HG03108 (cell line): ENCODE data around the gene AP3B1.

Experiments
- ATAC-seq: cut with Tn5 transposase; IDR thresholded peaks from one replicate; pipeline ENCODE4 v1.9.1; 2021; ENCODE audit warnings: moderate library complexity; ENCODE audit not compliant: unreplicated experiment

Gene AP3B1

GRCh38 chr5:78008356-78008967 is 286.0 kb downstream of the AP3B1 start:
- no peak for ATAC-seq

DNA sequence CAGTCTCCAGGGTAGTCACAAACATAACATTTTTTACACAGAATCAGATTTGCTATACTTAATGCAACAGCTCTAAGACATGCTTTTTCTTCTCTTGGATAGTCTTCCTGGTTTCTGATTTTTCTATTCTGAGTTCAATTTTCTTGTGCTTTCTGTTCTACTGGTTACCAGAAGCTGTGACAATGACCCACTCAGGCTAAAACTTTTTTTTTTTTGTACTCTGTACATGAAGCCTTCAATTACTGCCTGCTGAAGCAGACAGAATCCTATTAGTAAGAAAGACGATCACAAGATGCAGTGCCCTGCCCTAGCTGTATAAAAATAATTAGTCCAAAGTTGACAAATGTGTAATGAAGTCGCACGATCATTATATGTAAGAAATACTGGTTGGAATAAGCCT is 287.3 kb downstream of the AP3B1 start:
- ATAC-seq = no peak

- no peak for ATAC-seq
Observed at GRCh38 chr5:78006449-78006848, 288.0 kb downstream of the AP3B1 start.

- no peak for ATAC-seq
Observed at GRCh38 chr5:78005021-78005785, 289.3 kb downstream of the AP3B1 start.

DNA sequence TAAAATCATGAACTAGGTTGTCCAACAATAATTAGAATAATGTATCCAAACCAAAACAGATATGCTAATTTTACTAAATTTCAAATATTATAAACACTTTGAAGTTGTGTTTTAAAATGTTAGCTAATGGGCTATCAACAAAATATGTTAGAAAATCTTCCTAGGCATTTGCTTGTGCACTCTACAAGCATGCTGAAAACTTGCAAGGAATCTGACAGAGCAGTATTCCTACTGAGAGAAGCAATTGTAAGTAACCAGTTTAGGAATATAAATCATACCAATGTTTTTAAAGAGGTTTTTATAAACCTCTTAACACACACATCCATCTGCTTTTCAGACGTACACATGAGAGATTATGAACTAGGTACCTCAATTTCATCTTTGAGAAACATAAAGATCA is 289.9 kb downstream of the AP3B1 start:
- ATAC-seq = no peak

- no peak for ATAC-seq
Observed at GRCh38 chr5:78003919-78004318, 290.6 kb downstream of the AP3B1 start.

DNA sequence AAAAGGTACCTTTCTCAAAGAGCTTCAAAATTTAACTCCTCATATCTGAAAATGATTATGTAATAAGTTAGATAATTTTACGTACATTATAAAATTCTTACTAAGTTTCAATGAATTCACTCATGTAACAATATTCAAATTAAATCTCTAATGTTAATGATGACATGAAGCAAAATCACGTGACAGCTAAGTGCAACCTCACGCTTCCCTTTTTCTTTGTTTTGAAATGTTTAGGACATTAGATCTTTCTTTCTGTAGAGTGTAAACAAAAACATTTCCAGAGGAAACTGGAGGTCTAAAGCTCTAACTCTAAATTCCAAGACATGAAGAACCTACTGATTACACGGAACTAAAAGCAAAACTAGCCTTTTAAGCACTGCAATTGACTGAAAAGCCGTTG is 291.0 kb downstream of the AP3B1 start:
- ATAC-seq = no peak

GRCh38 chr5:78002690-78003089 is 291.8 kb downstream of the AP3B1 start:
- ATAC-seq = no peak

DNA sequence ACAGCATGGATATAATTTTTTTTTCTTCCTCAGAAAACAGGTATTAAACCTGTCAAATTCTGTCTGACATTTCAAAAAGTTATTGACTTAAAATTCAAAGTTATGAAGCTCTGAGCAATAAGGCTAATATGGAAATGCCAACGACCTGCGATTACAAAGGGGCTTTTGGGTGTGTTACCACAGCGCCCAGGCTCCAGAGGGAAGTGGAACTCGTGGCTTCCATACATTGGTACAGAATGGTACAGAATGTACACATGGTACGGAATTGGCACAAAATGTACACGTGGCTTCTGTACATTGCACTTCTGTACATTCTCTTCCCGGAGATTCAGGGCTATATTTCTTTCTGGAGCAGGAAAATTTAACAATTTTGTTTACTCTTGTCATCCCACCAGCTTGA is 293.3 kb downstream of the AP3B1 start:
- no peak for ATAC-seq

- no peak for ATAC-seq
Observed at GRCh38 chr5:78000191-78000590, 294.3 kb downstream of the AP3B1 start.

- ATAC-seq = no peak
Observed at GRCh38 chr5:77999399-77999798, 295.1 kb downstream of the AP3B1 start.

GRCh38 chr5:77996943-77997342 is 297.6 kb downstream of the AP3B1 start:
- ATAC-seq = no peak

DNA sequence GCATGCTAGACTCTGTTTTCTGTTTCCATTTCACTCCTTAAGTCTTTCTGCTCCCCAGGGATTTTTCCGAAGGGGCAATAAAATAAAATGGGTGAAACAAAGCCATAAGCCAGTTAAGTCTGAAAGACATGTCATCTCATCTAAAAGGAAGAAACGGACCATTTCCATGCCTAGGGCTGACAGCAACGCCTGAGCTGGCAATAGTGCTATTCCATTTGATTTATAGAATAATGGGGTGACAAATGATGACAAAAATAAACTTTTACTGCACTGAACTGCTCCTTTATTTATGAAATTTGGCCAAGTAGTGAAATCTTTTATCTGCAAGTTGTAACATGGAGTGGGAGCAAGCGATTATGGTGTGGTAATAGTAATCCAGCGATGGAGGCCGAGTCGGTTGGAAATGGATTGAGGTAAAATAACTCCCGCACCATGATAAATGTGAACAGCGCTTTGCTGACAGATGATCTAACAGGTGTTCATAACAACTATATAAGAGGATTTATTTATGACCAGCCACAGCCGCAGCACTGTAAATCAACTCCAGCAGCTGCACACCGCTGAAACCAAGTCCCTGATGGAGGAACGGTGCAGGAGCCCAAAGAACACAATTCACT is 298.6 kb downstream of the AP3B1 start:
- no peak for ATAC-seq

DNA sequence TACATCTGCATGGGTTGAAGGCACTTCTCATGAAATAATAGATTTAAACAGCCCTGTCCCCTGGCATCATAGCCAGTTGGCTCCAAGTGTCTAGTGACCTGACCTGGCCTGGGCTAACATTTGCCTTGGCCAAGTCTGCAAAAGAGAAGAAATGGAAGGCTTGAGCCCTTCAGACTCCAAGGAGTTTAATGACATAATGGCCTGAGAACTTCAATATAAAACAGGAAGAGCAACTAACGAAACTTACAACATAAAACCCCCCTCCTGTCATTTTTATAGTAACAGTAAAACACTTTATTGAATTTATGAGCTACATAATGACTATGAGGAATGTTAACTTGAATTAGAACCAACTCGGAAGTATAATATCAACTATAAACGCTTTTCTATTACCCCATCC is 299.6 kb downstream of the AP3B1 start:
- no peak for ATAC-seq

DNA sequence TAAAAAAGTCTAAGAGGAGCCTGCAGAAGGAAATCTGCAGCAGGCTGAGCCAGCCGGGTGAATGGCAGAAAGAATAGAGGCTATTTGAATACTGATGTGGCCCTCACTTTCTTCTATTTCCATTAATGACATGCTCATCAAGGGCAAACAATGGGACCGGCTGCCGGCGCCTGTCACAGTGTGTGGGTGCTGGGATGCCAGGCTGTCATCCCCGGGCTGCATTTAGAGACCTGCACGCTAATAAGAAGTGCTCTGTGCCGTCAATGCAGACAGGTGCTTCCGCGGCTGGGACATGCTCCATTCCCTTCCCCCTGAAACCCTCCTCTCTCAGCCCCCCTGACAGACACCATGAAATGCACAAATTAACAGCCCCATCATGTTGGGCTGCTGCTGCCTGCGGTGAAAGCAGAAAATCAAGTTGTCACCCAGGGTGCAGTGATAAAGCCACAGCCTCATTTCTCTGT is 300.6 kb downstream of the AP3B1 start:
- ATAC-seq = no peak

DNA sequence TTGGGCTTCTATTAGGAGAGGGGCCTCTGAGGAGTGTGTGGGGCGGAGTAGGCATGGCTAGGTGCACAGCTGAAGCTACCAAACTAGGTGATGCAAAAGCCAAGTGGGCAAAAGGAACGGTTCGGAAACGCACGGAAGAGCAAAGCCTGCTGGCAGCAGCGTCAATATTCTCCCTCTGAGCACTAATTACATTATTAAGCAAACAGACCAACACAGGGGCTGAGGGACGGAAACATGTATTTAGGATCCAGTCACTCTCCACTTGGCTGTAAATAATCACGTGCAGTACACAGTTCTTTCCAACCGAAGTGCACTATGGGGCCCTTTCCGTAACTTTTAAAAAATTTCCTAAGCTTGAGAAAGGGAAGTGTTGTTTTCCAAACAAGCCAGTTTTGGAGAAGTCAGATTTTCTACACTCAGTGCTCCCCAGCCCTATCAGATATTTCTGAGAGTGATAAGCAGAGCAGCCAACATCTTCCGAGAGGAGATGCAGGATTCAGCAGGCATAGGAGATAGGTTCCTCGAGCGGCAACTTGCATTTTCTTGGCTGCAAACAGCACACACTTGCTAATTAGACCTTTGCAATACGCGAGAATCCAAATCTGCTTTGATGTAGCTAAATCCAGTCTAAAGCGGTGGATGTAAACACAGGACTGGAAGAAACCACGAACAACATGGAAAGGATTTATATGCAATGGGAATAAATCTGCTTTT is 301.2 kb downstream of the AP3B1 start:
- ATAC-seq = no peak

- no peak for ATAC-seq
Observed at GRCh38 chr5:77991084-77991483, 303.4 kb downstream of the AP3B1 start.

GRCh38 chr5:77990020-77990419 is 304.5 kb downstream of the AP3B1 start:
- no peak for ATAC-seq

GRCh38 chr5:77987988-77988387 is 306.5 kb downstream of the AP3B1 start:
- ATAC-seq = no peak

DNA sequence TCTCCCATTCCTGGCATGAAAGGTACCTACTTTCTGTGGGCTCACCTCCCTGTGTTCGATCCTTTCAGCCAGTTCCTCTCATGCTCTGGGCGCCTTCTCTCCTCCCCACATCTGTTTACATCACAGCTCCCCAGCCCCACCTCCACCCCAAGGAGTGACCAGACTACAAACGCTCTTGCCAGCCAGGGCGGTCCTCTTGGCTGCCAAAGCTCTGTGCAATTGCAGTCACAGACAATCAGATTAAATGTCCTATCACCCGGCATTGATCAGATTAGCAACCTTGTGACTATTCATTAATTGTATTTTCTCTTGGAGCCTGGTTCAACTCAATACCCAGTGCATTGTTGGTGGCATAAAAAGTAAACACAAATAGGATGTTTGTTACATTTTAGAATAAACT is 307.2 kb downstream of the AP3B1 start:
- no peak for ATAC-seq

DNA sequence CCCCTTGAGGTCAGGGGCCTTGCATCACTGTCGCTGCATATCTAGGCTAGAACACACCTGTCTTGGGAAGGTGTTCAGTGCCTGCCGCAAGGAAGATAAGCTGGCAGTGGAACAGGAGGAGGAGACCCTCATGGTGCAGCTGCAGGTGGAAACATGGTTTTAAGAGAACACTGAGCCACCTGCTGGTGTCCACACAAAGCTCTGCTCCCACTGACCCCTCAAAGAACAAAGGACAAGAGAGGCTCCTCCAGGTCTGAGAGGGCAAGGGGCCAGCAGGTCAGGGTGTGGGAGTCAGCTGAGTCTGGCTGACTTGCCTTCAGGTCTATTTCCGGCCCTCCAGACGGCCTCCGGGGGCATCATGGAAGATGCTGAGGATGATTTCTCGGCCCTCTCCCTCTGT is 308.2 kb downstream of the AP3B1 start:
- no peak for ATAC-seq

DNA sequence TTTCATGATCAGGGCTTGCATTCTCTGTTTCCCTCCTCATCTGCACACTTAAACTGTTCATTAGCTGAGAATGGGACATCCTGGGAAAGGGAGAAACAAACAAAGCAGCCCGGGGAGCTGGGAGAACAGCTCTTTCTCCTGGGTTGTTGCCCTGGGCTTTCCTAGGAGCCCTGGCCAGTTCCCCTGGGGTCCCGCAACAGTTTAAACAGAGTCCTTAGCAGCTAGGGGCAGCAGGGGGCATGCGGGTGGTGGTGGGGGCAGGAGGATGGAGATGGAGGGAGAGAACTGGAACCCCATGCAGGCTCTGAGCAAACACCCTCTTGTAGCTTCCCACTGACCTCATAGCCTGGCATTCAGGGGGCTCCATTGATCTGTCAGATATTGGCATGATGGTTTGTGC is 309.3 kb downstream of the AP3B1 start:
- no peak for ATAC-seq
